Right renal pelvis (tissue), 4 donors: ENCODE results near the gene THADA. TPM values are rescaled to one million over a fixed set of nuclear protein-coding genes. Genes with fewer than 3 reads are reported as not detected.
"Not testable (repeated sequence)": the region's sequence is repeated elsewhere in the genome, so short reads cannot be mapped to it uniquely, and the experiment has no call there.

ENCODE experiments used
- DNase-seq, 4 donors: peaks; one replicate each; pipeline ENCODE4 v3.0.0-alpha.2; 2013; ENCODE audit warnings: low read depth in 4 of 4, low spot score in 3 of 4, missing footprints in 1 of 4
- polyA plus RNA-seq, 4 donors: library from polyadenylated mRNA; unstranded; fragments of 120-200 nt; gene quantifications; one replicate each; pipeline ENCODE4 v1.2.1, GENCODE V29; 2013; ENCODE audit not compliant: insufficient read length in 4 of 4

Gene THADA
- polyA plus RNA-seq, 4 donors, result 33.8 to 39.7 (median 36.0) TPM

DNA sequence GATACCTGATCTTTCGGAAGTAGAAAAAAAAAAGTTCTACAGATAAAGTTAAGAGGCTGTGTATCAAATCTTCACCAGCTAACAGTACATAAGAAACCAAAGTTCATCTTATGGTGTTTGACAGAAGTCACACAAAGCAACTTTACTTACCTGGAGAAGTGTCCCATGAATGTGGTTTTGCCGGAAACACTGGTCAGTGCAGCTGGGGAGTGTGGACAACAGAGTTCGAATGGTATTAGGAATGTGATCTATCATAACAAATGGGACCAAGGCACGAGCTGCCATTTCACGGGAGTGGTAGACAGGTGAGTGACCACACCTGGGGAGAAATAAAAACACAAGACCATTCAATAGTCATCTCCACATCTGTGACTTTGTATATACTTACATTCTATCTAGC, 198.0 kb downstream of the THADA start:
- DNase-seq, result no peak

- no peak for DNase-seq
Observed at GRCh38 chr2:43397411-43397810, 198.4 kb downstream of the THADA start.

GRCh38 chr2:43396344-43396743, 199.5 kb downstream of the THADA start:
- DNase-seq, result not testable (repeated sequence)

DNA sequence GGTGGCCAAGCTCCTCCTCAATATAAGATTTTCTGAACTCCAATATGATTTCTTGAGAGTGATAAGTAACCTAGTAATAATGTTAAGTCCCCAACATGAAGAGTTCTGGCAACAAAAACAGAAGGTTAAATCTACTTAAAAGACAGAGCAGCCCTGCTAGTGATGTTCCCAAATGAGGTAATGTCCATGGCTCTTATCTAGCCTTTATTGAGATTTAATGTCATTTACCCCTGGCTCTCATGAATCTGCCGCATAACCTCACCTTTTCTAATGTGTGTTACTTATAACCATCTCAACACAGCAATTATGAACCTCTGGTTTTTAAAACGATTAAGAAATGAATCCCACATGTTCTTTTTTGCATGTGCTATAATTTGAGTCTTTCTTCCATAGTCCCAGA, 201.9 kb downstream of the THADA start:
- no peak for DNase-seq

DNA sequence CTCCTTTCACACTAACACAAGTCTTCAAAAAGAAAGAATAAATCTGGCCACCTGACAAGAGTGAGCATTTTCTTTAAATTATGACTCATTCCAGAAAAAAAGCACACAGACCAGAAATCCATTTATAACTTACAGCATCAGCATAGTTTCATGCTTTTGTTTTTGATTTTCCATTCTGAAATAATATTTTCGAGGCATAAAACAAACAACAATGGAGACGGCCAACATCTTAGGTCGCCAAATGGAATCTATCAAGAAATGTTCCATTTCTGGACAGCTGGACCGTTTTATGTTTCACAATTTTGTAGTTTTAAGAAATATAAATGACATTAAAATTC, 204.0 kb downstream of the THADA start:
- no peak for DNase-seq

GRCh38 chr2:43391201-43391877, 204.5 kb downstream of the THADA start:
- DNase-seq, result no peak

DNA sequence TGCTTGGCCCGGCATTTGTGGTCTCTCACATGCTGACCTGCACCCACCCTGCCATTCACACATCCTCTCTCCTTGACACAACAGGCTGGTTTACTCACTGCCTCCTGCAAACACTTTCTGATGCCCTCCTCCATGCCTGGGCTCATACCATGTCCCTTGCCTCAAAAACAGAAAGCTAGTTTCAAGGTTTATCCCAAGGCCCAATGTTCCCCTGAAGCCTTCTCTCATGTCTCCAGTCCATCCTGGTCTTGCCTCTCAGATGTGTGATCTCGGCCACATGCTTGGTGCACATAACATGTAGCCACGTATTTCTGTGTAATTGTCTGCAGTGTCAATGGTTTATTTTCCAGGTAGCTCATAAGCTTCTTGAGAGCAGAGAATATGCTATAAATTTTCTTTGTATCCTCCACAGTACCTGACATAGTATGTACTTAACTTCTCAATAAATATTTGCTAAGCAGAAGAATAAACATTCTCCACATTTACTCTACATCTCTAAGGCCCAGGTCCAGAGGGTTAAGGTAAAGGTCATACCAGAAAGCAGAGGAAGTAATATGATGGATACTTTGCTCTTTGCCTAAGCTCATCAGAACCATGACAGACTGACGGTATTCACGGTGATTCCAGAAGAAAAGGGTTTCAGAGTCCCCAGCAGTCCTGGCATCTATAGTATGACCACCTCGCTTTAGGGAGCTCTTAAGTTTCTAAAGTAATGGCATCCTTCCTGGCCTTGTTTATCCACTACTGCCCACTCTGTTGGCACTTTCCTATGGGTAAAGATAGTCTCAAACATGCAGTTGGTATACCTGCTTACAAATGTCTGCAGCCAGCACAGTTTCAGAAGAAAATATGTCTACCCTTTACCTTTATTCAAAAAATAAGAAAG, 206.0 kb downstream of the THADA start:
- no peak for DNase-seq

GRCh38 chr2:43388371-43388770, 207.5 kb downstream of the THADA start:
- no peak for DNase-seq

GRCh38 chr2:43387092-43388062, 208.5 kb downstream of the THADA start:
- no peak for DNase-seq

DNA sequence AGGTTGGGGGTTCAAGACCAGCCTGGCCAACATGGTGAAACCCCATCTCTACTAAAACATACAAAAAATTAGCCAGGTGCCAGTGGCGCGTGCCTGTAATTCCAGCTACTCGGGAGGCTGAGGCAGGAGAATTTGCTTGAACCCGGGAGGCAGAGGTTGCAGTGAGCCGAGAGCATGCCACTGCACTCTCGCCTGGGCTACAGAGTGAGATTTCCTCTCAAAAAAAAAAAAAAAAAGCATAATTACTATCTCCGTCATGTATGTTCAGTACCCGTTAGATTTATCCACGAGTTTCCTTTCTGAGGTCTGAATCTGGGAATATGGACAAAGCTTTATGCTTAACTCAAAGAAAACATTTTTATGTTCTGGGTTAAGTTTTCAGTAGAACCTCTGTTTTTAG, 209.2 kb downstream of the THADA start:
- DNase-seq, result not testable (repeated sequence)

- no peak for DNase-seq
Observed at GRCh38 chr2:43384143-43384542, 211.7 kb downstream of the THADA start.

- no peak for DNase-seq
Observed at GRCh38 chr2:43383533-43383932, 212.3 kb downstream of the THADA start.

DNA sequence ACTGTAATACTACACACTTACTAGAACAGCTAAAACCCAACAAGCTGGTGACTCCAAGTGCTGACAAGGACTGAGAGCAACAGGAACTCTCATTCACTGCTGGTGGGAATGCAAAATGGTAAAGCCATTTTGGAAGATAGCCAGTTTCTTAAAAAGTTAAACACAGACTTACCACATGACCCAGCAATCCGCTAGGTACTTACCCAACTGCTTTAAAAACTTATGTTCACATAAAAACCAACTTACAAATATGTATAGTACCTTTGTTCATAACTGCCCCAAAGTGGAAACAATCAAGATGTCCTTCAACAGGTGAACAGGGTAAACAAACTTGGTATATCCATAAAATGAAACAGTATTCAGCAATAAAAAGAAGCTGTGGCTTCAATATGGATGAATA, 216.3 kb downstream of the THADA start:
- DNase-seq, result no peak

- no peak for DNase-seq
Observed at GRCh38 chr2:43377327-43377726, 218.5 kb downstream of the THADA start.

DNA sequence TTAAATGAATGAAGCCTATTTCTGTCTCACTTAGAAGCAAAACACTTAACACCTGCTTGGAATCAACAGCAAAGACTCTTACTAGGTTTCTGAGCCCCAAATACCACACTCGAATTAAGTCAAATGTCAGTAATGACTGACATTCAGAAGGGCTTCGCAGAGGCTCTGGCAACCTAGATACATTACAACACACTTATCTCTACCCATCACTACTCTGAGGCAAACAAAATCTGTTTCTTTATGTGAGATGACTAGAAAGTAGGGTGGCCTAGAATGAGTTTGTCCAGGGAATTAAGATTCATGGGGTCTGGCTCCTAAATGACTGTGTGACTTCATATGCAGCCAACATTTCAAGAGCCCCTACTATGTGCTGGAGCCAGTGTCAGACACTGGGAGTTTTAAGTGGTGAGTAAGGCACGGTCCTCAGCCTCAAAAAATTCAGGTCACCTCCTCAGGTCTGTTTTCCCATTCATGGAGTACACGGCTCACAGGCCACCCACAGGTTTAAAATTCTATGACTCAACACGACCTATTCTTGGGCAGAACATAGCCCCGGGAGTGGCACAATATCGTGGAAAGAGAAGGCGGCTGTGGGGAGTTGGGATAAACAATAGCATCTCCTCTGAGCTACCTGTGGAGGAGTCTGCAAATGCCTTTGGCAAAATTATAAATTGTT, 219.2 kb downstream of the THADA start:
- no peak for DNase-seq

GRCh38 chr2:43375746-43376522, 219.9 kb downstream of the THADA start:
- no peak for DNase-seq

DNA sequence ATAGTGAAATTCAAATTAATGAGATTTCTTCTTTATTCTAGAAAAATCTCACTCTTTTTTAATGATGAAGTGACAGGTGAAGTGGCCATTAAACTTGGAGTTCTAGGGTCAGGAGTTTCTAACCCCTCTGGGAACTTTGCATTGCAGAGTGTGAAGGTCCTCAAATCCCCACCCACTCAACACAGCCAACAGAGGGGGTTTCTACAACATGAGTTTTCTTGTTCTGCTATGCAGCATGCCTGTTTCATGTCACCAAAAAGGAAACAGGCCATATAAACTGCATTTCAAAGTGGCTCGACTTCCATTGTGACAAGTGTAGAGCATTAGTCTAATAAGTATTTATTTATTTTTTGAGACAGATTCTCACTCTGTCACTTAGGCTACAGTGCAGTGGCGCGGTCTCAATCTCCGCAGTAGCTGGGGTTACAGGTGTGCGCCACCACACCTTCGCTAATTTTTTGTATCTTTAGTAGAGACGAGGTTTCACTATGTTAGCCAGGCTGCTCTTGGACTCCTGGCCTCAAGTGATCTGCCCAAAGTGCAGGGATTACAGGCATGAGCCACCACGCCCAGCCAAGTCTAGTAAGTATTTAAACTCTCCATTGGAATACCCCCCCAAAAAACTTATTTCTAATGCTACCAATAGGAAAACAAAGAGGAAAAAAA, 223.3 kb downstream of the THADA start:
- DNase-seq, result no peak

DNA sequence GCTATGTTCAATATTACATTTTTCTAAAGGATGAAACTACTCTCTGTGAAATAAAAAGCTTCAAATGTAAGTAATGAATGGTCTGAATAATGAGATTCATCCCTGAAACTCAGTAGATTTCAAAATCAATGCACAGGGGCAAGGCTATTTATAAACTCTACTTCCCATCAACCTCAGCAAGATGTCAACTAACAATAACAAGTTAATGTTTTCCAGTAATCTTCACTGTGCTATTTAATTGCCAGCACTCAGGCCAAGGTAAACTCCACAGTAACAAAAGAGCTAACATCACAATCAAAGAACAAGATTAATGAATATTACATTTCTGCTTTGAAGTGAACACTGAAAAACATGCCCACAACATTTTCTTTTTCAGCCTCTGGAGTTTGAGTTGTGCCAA, 225.1 kb downstream of the THADA start:
- no peak for DNase-seq

DNA sequence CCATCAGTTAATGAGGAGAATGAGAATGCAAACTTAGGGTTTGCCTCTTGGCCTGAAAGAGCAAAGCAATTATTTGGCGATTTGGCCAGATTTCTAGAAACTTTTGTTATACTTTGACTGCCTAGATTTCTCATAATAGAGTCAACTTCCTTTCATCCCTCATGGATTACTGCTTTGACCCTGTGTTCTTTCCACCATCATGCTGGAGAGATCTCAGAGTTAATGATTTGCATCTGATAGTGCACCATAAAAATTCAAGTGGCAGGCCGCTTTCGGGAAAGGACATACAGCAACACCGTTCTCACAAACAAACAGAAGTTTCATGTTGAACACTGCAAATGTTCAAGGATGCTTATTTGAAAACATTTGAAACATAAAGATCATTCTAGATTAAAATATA, 225.7 kb downstream of the THADA start:
- DNase-seq, result no peak
